Natural killer cell (primary cell): ENCODE measurements around the gene CHST15. TPM values are rescaled to one million over a fixed set of nuclear protein-coding genes. Genes with fewer than 3 reads are reported as not detected.

ENCODE experiments used
- ATAC-seq, 3 donors: fragments of 150-1000 bp in 2 of 3; fragments of 200-7000 bp in 1 of 3; cut with Tn5 transposase; 1 replicate in 1 of 3; 2 replicates in 2 of 3; pipeline ENCODE4 v1.10.0; 2021; ENCODE audit warnings: mild to moderate bottlenecking in 2 of 3, moderate library complexity in 2 of 3
- DNase-seq, 2 donors: peaks; one replicate each; pipeline versions ENCODE4 v3.0.0 to v3.0.0-alpha.2; 2013 to 2021; ENCODE audit warnings: mixed read lengths in 1 of 2
- H3K27ac ChIP-seq: one replicate; pipeline ENCODE4 v1.5.1; 2013; ENCODE audit warnings: mild to moderate bottlenecking, low read length
- H3K27me3 ChIP-seq: one replicate; pipeline ENCODE4 v1.6.1; 2013; ENCODE audit warnings: low read length; ENCODE audit not compliant: control insufficient read depth, insufficient read depth
- H3K36me3 ChIP-seq: one replicate; pipeline ENCODE4 v1.6.1; 2013; ENCODE audit warnings: low read length; ENCODE audit not compliant: control insufficient read depth, insufficient read depth
- H3K4me1 ChIP-seq: one replicate; pipeline ENCODE4 v1.6.1; 2013; ENCODE audit warnings: low read length; ENCODE audit not compliant: control insufficient read depth, insufficient read depth
- H3K4me3 ChIP-seq: one replicate; pipeline ENCODE4 v1.5.1; 2013; ENCODE audit warnings: low read length
- H3K9me3 ChIP-seq: one replicate; pipeline ENCODE4 v1.6.1; 2013; ENCODE audit warnings: low read length; ENCODE audit not compliant: control insufficient read depth, insufficient read depth
- H3K27ac Mint-ChIP-seq, 2 donors: one replicate each; pipeline ENCODE4 v1.8.0; 2022; ENCODE audit warnings: mild to moderate bottlenecking in 2 of 2, mixed read lengths in 2 of 2, moderate library complexity in 1 of 2
- H3K27me3 Mint-ChIP-seq, 2 donors: one replicate each; pipeline ENCODE4 v1.8.0; 2022; ENCODE audit warnings: low read depth in 2 of 2, mixed read lengths in 2 of 2
- H3K36me3 Mint-ChIP-seq: one replicate; pipeline ENCODE4 v1.8.0; 2022; ENCODE audit warnings: mixed read lengths
- H3K4me1 Mint-ChIP-seq, 2 donors: one replicate each; pipeline ENCODE4 v1.8.0; 2022; ENCODE audit warnings: mixed read lengths in 2 of 2
- H3K4me3 Mint-ChIP-seq: one replicate; pipeline ENCODE4 v1.8.0; 2022; ENCODE audit warnings: mild to moderate bottlenecking, moderate library complexity, mixed read lengths
- H3K9me3 Mint-ChIP-seq, 2 donors: one replicate each; pipeline ENCODE4 v1.8.0; 2022; ENCODE audit warnings: mixed read lengths in 2 of 2
- CTCF ChIP-seq: fragments of 200-600 bp; IDR thresholded peaks from one replicate; pipeline ENCODE4 v1.8.0; 2022; ENCODE audit warnings: antibody characterized with exemption
- WGBS: methylation state at CpG from one replicate; pipeline ENCODE4 v1.1.7; 2013; ENCODE audit warnings: missing lambda C conversion rate; ENCODE audit not compliant: insufficient coverage; 5-methylcytosine and 5-hydroxymethylcytosine counted together
- intact Hi-C: fragments of 100-400 bp; cut with micrococcal nuclease; formaldehyde crosslinking; loops from one replicate; pipeline ENCODE4 v1.14.2; 2022
- total RNA-seq, 4 donors: library from RNA; stranded (reverse); fragments of 120-200 nt in 1 of 4; gene quantifications; one replicate each; pipeline versions ENCODE4 v1.2.3 to v1.2.4, GENCODE V29; 2013 to 2022

CHST15 gene
- total RNA-seq, 3 donors from 2014 or later (not counting 1 experiment from before 2014, with no cell fraction given) = 1.9 to 11.9 (median 8.7) TPM

DNA sequence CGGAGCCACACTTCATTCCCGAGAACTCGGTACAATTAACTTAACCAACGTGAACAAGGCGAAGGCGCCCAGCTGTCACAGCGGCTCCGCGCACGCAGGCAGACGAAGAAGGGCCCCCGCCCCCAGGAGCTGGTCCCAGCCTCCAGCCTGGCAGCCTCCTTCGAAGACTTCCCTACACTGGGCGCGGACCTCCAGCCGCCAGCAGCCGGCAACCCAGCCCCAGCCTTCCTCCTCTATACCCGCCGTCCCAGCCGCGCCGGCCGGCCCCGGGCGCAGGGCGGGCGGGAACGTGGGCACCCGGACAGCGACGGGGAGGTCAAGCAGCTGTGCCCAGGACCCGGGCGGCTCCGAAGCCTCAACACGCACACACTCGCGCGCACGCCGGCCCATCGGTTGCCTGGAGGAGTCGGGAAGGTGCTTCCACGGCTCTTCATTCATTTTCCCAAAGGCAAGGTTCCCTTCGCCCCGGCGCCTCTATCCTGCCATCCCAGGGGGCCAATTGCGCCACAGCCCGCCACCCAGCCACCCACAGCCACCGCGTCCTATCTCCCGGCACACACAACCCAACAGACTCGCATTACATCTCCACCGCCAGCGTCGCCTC lies 1.6 kb downstream of the CHST15 start:
- no peaks in the 10 kb centered on the region for H3K36me3 Mint-ChIP-seq
- H3K27me3 Mint-ChIP-seq = peaks cover 40 to 48% of the 10 kb centered on the region in 2 donors
- Histone ChIP-seq H3K27ac (no peak overlapping the region), H3K4me3 (peak overlapping the region; percentile 39), H3K27me3 (peaks cover 18% of the 10 kb centered on the region), H3K36me3 (no peaks in the 10 kb centered on the region), H3K4me1 (peaks cover 20% of the 10 kb centered on the region), H3K9me3 (no peaks in the 10 kb centered on the region)
- no peaks in the 10 kb centered on the region for H3K4me1 Mint-ChIP-seq
- WGBS = 5% methylated on average over 55 of the region's 55 CpGs
- no peak for TF ChIP-seq CTCF
- H3K4me3 Mint-ChIP-seq = peak overlapping the region; percentile 64
- no peak overlapping the region for H3K27ac Mint-ChIP-seq
- intact Hi-C loops = no loop called here
- H3K9me3 Mint-ChIP-seq = no peaks in the 10 kb centered on the region
- DNase-seq = no peak
- no peak for ATAC-seq

DNA sequence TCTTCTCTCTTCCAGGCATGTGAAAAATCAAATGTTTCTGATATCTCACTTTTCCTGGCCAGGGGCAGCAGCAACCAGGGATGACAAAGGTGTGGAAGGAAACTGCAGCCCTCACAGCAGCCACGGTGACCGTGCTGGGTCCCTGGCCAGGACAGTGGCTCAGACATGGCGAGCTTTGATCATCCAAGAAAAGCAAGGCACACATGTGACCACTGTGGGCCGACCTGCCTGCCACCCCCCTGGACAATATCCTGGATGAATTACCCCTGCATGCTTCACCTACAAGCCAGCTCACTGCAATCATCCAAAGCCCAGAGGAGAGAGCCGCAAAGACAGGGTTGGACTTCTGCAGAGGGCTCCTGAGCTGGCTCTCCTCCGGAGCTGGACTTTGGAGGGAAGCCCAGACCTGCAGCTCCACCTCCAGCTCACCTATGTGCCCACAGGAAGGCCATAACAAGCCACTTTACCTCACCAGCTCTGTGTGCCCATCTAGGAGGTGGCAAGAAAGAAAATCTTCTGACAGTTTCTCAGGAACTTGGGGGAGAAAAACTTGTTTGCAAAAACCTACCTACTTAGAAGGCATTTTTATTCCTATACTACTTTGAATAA lies 2.7 kb downstream of the CHST15 start:
- no peaks in the 10 kb centered on the region for H3K4me1 Mint-ChIP-seq
- ATAC-seq (no peak), DNase-seq (no peak)
- no peak overlapping the region for H3K27ac ChIP-seq
- H3K9me3 Mint-ChIP-seq = no peaks in the 10 kb centered on the region
- no peak overlapping the region for H3K4me3 Mint-ChIP-seq
- intact Hi-C loops = no loop called here
- H3K4me3 ChIP-seq = no peak overlapping the region
- no peaks in the 10 kb centered on the region for H3K36me3 Mint-ChIP-seq
- peaks cover 20% of the 10 kb centered on the region for H3K4me1 ChIP-seq
- no peak for TF ChIP-seq CTCF
- no peaks in the 10 kb centered on the region for H3K36me3 ChIP-seq
- peaks cover 35 to 48% of the 10 kb centered on the region in 2 donors for H3K27me3 Mint-ChIP-seq
- peaks cover 14% of the 10 kb centered on the region for H3K27me3 ChIP-seq
- 78% methylated on average over 6 of the region's 6 CpGs for WGBS
- H3K27ac Mint-ChIP-seq = no peak overlapping the region
- no peaks in the 10 kb centered on the region for H3K9me3 ChIP-seq

- TF ChIP-seq CTCF = no peak
- Mint-ChIP-seq H3K36me3 (no peaks in the 10 kb centered on the region), H3K9me3 (no peaks in the 10 kb centered on the region), H3K4me1 (no peaks in the 10 kb centered on the region), H3K27me3 (peaks cover 35 to 40% of the 10 kb centered on the region in 2 donors), H3K27ac (no peak overlapping the region), H3K4me3 (no peak overlapping the region)
- H3K4me3 ChIP-seq = no peak overlapping the region
- H3K36me3 ChIP-seq = no peaks in the 10 kb centered on the region
- H3K27ac ChIP-seq = no peak overlapping the region
- intact Hi-C loops = no loop called here
- DNase-seq (no peak), ATAC-seq (no peak)
- 82% methylated on average over 5 of the region's 5 CpGs for WGBS
- H3K9me3 ChIP-seq = no peaks in the 10 kb centered on the region
- peaks cover 23% of the 10 kb centered on the region for H3K4me1 ChIP-seq
- peaks cover 14% of the 10 kb centered on the region for H3K27me3 ChIP-seq
Observed at GRCh38 chr10:124089859-124090258, 3.5 kb downstream of the CHST15 start.
